Measurements from ENCODE around the gene CTTNBP2.

The CTTNBP2 gene

GRCh38 chr7:117664047-117664446 lies 209.2 kb downstream of the CTTNBP2 start:
- DNase-seq (ENCODE audit: low read depth) = no peak
- no peak for TF ChIP-seq CTCF (IDR thresholded peaks at IDR 0.05; ENCODE audit: control insufficient read depth, extremely low read depth, insufficient read depth)
- no peak overlapping the region for H3K4me3 ChIP-seq (ENCODE audit: low read depth, low read length)

- no peak for TF ChIP-seq CTCF (IDR thresholded peaks at IDR 0.05; ENCODE audit: control insufficient read depth, extremely low read depth, insufficient read depth)
- DNase-seq (ENCODE audit: low read depth) = no peak
- H3K4me3 ChIP-seq (ENCODE audit: low read depth, low read length) = no peak overlapping the region
Observed at GRCh38 chr7:117661328-117661727, 211.9 kb downstream of the CTTNBP2 start.

Data from LNCaP clone FGC (cell line).